CD1c-positive myeloid dendritic cell (primary cell): ENCODE measurements around the gene MCF2L.

Experiments used
- DNase-seq: peaks from one replicate; pipeline ENCODE4 v3.0.0-alpha.2; 2016; ENCODE audit errors: extremely low spot score

The MCF2L gene

GRCh38 chr13:112962911-112963625 is 5.9 kb upstream of the MCF2L start:
- DNase-seq = no peak

- no peak for DNase-seq
Measured at GRCh38 chr13:112963641-112964040, 5.4 kb upstream of the MCF2L start.

GRCh38 chr13:112964971-112965492 is 4.0 kb upstream of the MCF2L start:
- DNase-seq = no peak

GRCh38 chr13:112965573-112966115 is 3.4 kb upstream of the MCF2L start:
- no peak for DNase-seq

GRCh38 chr13:112966776-112967175 is 2.2 kb upstream of the MCF2L start:
- DNase-seq = no peak

GRCh38 chr13:112967686-112968379 is 1.2 kb upstream of the MCF2L start:
- no peak for DNase-seq

- DNase-seq = no peak
Measured at GRCh38 chr13:112968380-112968909, 569 bp upstream of the MCF2L start.

- DNase-seq = no peak
Measured at GRCh38 chr13:112969692-112970338, 801 bp downstream of the MCF2L start.

- no peak for DNase-seq
Measured at GRCh38 chr13:112970552-112971287, 1.7 kb downstream of the MCF2L start.

- DNase-seq = no peak
Measured at GRCh38 chr13:112971288-112971643, 2.3 kb downstream of the MCF2L start.

- DNase-seq = no peak
Measured at GRCh38 chr13:112972258-112972657, 3.2 kb downstream of the MCF2L start.

GRCh38 chr13:112972867-112973576 is 4.0 kb downstream of the MCF2L start:
- DNase-seq = no peak

GRCh38 chr13:112973577-112973951 is 4.5 kb downstream of the MCF2L start:
- DNase-seq = no peak

- DNase-seq = no peak
Measured at GRCh38 chr13:112974125-112974524, 5.1 kb downstream of the MCF2L start.

GRCh38 chr13:112974671-112975070 is 5.7 kb downstream of the MCF2L start:
- no peak for DNase-seq

- no peak for DNase-seq
Measured at GRCh38 chr13:112975401-112975939, 6.5 kb downstream of the MCF2L start.

GRCh38 chr13:112976526-112976925 is 7.5 kb downstream of the MCF2L start:
- DNase-seq = no peak

GRCh38 chr13:112977091-112977490 is 8.1 kb downstream of the MCF2L start:
- no peak for DNase-seq

- no peak for DNase-seq
Measured at GRCh38 chr13:112977525-112977924, 8.5 kb downstream of the MCF2L start.

GRCh38 chr13:112978561-112979405 is 9.8 kb downstream of the MCF2L start:
- DNase-seq = peak; percentile 40
